ENCODE measurements around the gene LRRC56.

Gene LRRC56

DNA sequence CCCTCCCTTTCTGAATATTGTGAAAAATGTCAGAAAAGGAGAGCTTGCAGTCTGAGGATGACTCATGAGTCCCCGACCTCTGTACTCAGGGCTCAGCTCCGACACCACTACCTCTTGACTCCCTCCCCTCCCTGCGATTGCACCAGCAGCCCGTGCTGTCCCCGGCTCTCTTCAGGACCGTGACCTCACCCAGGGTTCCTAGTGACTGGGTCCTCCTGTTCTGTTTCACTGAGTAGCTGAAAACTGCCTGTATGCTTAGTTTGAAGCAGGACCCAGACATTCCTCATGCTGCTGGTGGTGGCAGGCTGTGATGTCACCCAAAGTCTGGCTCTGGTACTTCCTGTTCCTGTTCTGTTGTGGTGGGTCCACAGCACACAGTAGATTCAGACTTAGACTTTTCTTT is 50.7 kb downstream of the LRRC56 start:
- no peak overlapping the region for H3K9ac ChIP-seq
- H3K9me3 ChIP-seq (ENCODE audit: control insufficient read depth, low read length) = no peaks in the 10 kb centered on the region
- H3K4me3 ChIP-seq (ENCODE audit: low read depth, low read length) = no peak overlapping the region
- no peak overlapping the region for H2AFZ ChIP-seq
- H3K27ac ChIP-seq = no peak overlapping the region
- H3K27me3 ChIP-seq (ENCODE audit: control insufficient read depth, insufficient read depth, low read length) = no peaks in the 10 kb centered on the region
- H3K79me2 ChIP-seq = peaks cover 12% of the 10 kb centered on the region
- H3K36me3 ChIP-seq (ENCODE audit: control insufficient read depth, insufficient read depth, low read length) = no peaks in the 10 kb centered on the region
- H3K4me1 ChIP-seq = no peaks in the 10 kb centered on the region
- TF ChIP-seq, protein P1, sequence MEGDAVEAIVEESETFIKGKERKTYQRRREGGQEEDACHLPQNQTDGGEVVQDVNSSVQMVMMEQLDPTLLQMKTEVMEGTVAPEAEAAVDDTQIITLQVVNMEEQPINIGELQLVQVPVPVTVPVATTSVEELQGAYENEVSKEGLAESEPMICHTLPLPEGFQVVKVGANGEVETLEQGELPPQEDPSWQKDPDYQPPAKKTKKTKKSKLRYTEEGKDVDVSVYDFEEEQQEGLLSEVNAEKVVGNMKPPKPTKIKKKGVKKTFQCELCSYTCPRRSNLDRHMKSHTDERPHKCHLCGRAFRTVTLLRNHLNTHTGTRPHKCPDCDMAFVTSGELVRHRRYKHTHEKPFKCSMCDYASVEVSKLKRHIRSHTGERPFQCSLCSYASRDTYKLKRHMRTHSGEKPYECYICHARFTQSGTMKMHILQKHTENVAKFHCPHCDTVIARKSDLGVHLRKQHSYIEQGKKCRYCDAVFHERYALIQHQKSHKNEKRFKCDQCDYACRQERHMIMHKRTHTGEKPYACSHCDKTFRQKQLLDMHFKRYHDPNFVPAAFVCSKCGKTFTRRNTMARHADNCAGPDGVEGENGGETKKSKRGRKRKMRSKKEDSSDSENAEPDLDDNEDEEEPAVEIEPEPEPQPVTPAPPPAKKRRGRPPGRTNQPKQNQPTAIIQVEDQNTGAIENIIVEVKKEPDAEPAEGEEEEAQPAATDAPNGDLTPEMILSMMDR (IDR thresholded peaks at IDR 0.05) = no peak
- H3K4me2 ChIP-seq (ENCODE audit: low read length) = no peak overlapping the region

DNA sequence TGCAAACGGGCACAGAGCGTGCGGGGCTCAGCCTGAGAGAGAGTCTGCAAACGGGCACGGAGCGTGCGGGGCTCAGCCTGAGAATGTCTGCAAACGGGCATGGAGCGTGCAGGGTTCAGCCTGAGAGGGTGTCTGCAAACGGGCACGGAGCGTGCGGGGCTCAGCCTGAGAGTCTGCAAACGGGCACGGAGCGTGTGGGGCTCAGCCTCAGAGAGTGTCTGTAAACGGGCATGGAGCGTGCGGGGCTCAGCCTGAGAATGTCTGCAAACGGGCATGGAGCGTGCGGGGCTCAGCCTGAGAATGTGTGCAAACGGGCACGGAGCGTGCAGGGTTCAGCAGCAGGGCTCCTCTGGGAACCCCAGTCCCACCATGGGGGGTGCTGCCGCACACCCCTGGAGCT is 52.5 kb downstream of the LRRC56 start:
- no peaks in the 10 kb centered on the region for H3K27me3 ChIP-seq (ENCODE audit: control insufficient read depth, insufficient read depth, low read length)
- no peaks in the 10 kb centered on the region for H3K9me3 ChIP-seq (ENCODE audit: control insufficient read depth, low read length)
- H3K4me1 ChIP-seq = no peaks in the 10 kb centered on the region
- H3K79me2 ChIP-seq = peaks cover 3% of the 10 kb centered on the region
- H3K4me3 ChIP-seq (ENCODE audit: low read depth, low read length) = no peak overlapping the region
- no peak overlapping the region for H3K27ac ChIP-seq
- H3K4me2 ChIP-seq (ENCODE audit: low read length) = no peak overlapping the region
- H3K36me3 ChIP-seq (ENCODE audit: control insufficient read depth, insufficient read depth, low read length) = no peaks in the 10 kb centered on the region
- H3K9ac ChIP-seq = no peak overlapping the region
- no peak overlapping the region for H2AFZ ChIP-seq
- TF ChIP-seq, protein P1 (IDR thresholded peaks at IDR 0.05) = no peak

DNA sequence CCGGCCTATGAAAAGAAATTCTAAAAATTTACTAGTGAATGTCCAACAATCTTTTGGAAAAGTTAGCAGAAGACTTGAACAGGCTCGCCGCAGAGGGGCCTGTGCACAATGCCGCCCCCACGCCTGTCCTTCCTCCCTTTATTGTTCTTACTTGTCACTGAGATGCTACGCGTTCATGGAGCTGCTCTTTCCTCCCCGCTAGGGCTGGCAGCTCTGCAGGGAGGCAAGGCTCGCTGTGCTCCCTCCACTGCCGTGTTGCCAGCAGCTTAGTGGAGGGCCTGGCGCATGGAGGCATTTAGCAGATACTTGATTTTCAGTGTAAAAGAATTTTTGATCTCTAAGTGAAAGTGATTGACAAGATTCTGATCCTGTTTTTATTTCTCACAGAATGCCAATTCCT is 53.7 kb downstream of the LRRC56 start:
- Histone ChIP-seq H3K4me2 (ENCODE audit: low read length) (no peak overlapping the region), H3K9ac (no peak overlapping the region), H3K36me3 (ENCODE audit: control insufficient read depth, insufficient read depth, low read length) (no peaks in the 10 kb centered on the region), H3K4me3 (ENCODE audit: low read depth, low read length) (no peak overlapping the region), H3K9me3 (ENCODE audit: control insufficient read depth, low read length) (no peaks in the 10 kb centered on the region), H2AFZ (no peak overlapping the region), H3K27me3 (ENCODE audit: control insufficient read depth, insufficient read depth, low read length) (no peaks in the 10 kb centered on the region), H3K79me2 (no peaks in the 10 kb centered on the region), H3K27ac (no peak overlapping the region), H3K4me1 (no peaks in the 10 kb centered on the region)
- TF ChIP-seq, protein P1 (IDR thresholded peaks at IDR 0.05) = no peak

DNA sequence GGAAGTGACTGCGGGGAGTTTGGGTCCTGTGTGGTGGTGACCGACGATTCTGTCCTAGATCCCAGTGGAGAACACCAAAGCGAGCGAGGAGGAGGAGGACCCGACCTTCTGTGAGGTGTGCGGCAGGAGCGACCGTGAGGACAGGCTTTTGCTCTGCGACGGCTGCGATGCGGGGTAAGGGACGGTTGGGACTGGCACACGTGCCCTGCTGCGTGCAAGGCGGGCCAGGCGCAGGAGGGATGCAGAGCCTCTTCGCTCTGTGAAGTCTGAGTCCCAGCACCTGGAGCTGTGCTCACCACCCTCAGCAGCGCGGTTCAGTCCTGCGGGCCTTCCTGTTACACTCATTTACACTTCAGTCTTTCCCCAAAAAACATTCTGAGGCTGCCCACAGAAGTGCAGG is 55.2 kb downstream of the LRRC56 start:
- H3K4me3 ChIP-seq (ENCODE audit: low read depth, low read length) = no peak overlapping the region
- no peak overlapping the region for H3K4me2 ChIP-seq (ENCODE audit: low read length)
- no peaks in the 10 kb centered on the region for H3K4me1 ChIP-seq
- no peaks in the 10 kb centered on the region for H3K27me3 ChIP-seq (ENCODE audit: control insufficient read depth, insufficient read depth, low read length)
- H3K9me3 ChIP-seq (ENCODE audit: control insufficient read depth, low read length) = no peaks in the 10 kb centered on the region
- H2AFZ ChIP-seq = no peak overlapping the region
- H3K79me2 ChIP-seq = peaks cover 2% of the 10 kb centered on the region
- no peaks in the 10 kb centered on the region for H3K36me3 ChIP-seq (ENCODE audit: control insufficient read depth, insufficient read depth, low read length)
- TF ChIP-seq, protein P1 (IDR thresholded peaks at IDR 0.05) = no peak
- no peak overlapping the region for H3K9ac ChIP-seq
- no peak overlapping the region for H3K27ac ChIP-seq

DNA sequence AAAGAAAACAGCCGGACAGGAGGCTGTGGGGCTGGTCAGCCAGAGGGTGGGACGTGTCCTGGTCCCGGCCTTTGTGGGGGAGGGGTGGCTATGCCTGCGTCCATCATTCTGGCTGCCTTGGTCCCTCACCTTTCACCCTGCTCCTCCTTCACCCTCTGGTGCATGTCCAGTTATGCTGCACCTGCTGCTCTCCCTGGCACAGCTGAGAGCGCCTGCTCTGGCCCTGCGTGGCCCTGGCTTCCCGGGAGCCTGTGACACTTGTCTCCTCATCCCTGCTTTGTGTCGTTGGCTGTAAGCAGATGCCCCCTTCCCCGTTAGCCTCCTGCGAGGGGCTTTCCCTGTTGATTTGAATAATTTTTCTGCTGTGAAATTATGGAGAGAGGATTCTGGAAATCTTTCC is 55.6 kb downstream of the LRRC56 start:
- Histone ChIP-seq H3K36me3 (ENCODE audit: control insufficient read depth, insufficient read depth, low read length) (no peaks in the 10 kb centered on the region), H3K79me2 (peaks cover 2% of the 10 kb centered on the region), H3K9ac (no peak overlapping the region), H3K4me3 (ENCODE audit: low read depth, low read length) (no peak overlapping the region), H3K27ac (no peak overlapping the region), H3K4me1 (no peaks in the 10 kb centered on the region), H2AFZ (no peak overlapping the region), H3K4me2 (ENCODE audit: low read length) (no peak overlapping the region), H3K27me3 (ENCODE audit: control insufficient read depth, insufficient read depth, low read length) (no peaks in the 10 kb centered on the region), H3K9me3 (ENCODE audit: control insufficient read depth, low read length) (no peaks in the 10 kb centered on the region)
- TF ChIP-seq, protein P1 (IDR thresholded peaks at IDR 0.05) = no peak

Measured in parathyroid adenoma (tissue), 2 donors.